ENCODE measurements around the gene BACH2. TPM values are rescaled to one million over a fixed set of nuclear protein-coding genes. Genes with fewer than 3 reads are reported as not detected.

BACH2 gene
- total RNA-seq, 1 donor = 0.27 TPM

- H3K4me3 ChIP-seq (ENCODE audit: low read depth, low read length) = no peak overlapping the region
- no peak for TF ChIP-seq CTCF (IDR thresholded peaks at IDR 0.05; ENCODE audit: insufficient read depth, low read length)
- no peak for DNase-seq (ENCODE audit: low read depth)
Measured at GRCh38 chr6:90271831-90272230, 24.8 kb downstream of the BACH2 start.

- no peak overlapping the region for H3K4me3 ChIP-seq (ENCODE audit: low read depth, low read length)
- no peak for TF ChIP-seq CTCF (IDR thresholded peaks at IDR 0.05; ENCODE audit: insufficient read depth, low read length)
- no peak for DNase-seq (ENCODE audit: low read depth)
Measured at GRCh38 chr6:90269334-90269733, 27.3 kb downstream of the BACH2 start.

GRCh38 chr6:90268178-90268577 is 28.5 kb downstream of the BACH2 start:
- H3K4me3 ChIP-seq (ENCODE audit: low read depth, low read length) = no peak overlapping the region
- no peak for TF ChIP-seq CTCF (IDR thresholded peaks at IDR 0.05; ENCODE audit: insufficient read depth, low read length)
- DNase-seq (ENCODE audit: low read depth) = no peak

DNA sequence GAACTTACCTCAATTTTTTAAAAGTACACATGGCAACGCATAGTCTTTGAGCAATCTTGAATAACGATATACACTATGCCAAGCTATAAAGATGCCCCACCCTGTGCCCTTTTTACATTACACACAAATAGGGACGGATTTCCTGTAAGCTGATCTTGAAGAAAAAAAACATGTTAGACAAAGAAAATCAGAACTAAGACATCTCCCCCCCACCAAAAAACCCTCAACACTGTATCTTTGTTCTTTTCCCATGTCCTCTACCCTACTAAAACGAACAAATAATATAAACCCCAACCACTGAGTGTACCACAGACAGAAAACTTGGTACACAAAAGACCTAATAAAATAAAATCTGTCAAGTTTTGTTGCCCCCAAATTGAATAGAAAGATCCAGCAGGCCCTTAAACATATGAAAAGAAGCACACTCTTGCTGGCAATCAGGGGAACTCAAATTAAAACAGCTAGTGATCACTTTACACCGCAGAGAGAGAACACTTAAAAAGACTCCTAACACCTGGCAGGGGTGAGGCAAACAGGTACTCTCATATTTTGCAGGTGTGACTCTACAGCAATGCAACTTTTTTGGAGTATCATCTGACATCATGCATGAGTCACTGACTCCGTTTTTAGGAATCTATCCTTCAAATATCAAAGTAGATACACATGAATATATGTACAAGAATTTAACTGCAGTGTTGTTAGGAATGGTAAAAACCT is 29.6 kb downstream of the BACH2 start:
- DNase-seq (ENCODE audit: low read depth) = no peak
- H3K4me3 ChIP-seq (ENCODE audit: low read depth, low read length) = no peak overlapping the region
- TF ChIP-seq CTCF (IDR thresholded peaks at IDR 0.05; ENCODE audit: insufficient read depth, low read length) = no peak

- no peak for TF ChIP-seq CTCF (IDR thresholded peaks at IDR 0.05; ENCODE audit: insufficient read depth, low read length)
- no peak overlapping the region for H3K4me3 ChIP-seq (ENCODE audit: low read depth, low read length)
- no peak for DNase-seq (ENCODE audit: low read depth)
Measured at GRCh38 chr6:90264561-90264960, 32.1 kb downstream of the BACH2 start.

GRCh38 chr6:90263633-90264032 is 33.0 kb downstream of the BACH2 start:
- DNase-seq (ENCODE audit: low read depth) = no peak
- TF ChIP-seq CTCF (IDR thresholded peaks at IDR 0.05; ENCODE audit: insufficient read depth, low read length) = no peak
- H3K4me3 ChIP-seq (ENCODE audit: low read depth, low read length) = no peak overlapping the region

- no peak for DNase-seq (ENCODE audit: low read depth)
- no peak for TF ChIP-seq CTCF (IDR thresholded peaks at IDR 0.05; ENCODE audit: insufficient read depth, low read length)
- no peak overlapping the region for H3K4me3 ChIP-seq (ENCODE audit: low read depth, low read length)
Measured at GRCh38 chr6:90261801-90262200, 34.8 kb downstream of the BACH2 start.
